ENCODE measurements around the gene PNPLA8. TPM values are rescaled to one million over a fixed set of nuclear protein-coding genes. Genes with fewer than 3 reads are reported as not detected.

PNPLA8 gene
- total RNA-seq, 1 donor from 2014 or later, result 27.4 TPM

DNA sequence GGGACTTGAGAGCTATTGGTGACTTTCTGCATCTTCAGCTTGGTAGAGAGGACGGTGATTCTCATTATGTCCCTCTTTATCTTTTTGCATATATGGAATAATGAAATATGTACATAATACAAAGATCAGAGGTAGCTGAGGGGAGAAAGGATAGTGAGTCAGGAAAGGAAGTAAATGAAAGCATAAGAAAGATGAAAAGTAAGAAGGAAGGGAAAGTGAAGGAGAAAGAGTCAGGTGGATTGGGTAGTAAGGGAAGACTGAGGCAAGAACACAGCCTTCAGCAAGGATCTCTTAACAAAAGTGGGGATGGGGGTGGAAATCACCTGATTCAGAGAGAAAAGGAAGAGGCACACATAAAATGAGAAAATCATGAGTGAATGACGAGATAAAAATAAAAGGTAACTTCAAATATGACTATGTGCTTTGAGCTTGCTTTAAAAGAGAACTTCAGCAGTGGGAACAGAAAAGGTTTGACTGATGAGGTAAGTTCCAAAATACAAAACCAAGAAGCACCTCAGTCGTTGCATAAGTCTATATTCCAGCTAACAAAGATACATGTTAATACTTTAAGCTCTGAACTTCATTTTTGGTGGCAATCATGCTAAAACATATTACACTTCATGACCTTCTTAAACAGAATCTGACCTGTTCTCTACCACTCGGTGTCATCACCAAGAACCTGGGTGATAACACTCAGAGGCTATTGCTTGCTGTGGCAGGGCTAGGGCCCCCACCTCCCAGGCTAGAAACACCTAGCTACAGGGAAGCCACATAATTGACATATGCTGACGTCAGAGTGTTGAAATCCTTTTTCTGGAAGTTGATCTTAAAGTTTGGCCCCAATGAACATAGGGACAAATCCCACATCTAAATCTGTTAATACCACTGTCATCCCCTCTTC lies 102.6 kb downstream of the PNPLA8 start:
- no peak for ATAC-seq
- TF ChIP-seq, protein P1, sequence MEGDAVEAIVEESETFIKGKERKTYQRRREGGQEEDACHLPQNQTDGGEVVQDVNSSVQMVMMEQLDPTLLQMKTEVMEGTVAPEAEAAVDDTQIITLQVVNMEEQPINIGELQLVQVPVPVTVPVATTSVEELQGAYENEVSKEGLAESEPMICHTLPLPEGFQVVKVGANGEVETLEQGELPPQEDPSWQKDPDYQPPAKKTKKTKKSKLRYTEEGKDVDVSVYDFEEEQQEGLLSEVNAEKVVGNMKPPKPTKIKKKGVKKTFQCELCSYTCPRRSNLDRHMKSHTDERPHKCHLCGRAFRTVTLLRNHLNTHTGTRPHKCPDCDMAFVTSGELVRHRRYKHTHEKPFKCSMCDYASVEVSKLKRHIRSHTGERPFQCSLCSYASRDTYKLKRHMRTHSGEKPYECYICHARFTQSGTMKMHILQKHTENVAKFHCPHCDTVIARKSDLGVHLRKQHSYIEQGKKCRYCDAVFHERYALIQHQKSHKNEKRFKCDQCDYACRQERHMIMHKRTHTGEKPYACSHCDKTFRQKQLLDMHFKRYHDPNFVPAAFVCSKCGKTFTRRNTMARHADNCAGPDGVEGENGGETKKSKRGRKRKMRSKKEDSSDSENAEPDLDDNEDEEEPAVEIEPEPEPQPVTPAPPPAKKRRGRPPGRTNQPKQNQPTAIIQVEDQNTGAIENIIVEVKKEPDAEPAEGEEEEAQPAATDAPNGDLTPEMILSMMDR (IDR thresholded peaks at IDR 0.05), result no peak
- Histone ChIP-seq H3K4me1 (no peaks in the 10 kb centered on the region), H3K36me3 (no peaks in the 10 kb centered on the region), H3K4me3 (no peak overlapping the region), H3K27me3 (no peaks in the 10 kb centered on the region), H3K27ac (no peak overlapping the region), H3K9me3 (no peaks in the 10 kb centered on the region)
- DNase-seq, result no peak
- intact Hi-C loops (cut with DNase I), result no loop called here

DNA sequence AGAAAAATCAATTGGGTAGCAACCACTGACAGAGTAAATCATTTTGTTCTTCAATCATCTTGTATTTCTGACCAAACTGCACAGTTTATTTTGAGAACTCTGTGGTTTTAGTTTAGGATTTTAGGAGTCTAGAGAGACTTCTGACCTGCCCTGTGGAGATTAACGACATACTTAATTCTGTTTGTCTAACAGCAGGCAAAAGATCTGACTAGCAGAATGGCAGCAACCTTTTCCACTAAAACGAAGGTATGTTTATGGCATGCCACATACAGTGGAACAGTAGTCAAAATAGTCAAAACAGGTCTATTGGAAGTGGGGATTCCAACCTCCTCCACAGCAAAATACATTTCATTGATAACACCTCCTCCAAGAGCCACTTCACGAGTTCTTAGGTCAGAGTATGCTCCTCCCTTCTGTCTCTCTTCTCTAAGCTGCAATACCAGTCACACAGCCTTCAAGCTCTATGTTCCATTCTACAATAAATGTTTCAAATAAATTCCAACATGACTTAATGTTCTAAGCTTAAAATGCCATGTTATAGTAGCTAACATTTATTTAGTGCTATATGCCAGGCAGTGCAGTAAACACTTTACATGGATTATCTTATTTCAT lies 104.1 kb downstream of the PNPLA8 start:
- ATAC-seq (no peak), DNase-seq (no peak)
- no peak overlapping the region for H3K27ac ChIP-seq
- no peak overlapping the region for H3K4me3 ChIP-seq
- intact Hi-C loops (cut with DNase I), result no loop called here
- no peaks in the 10 kb centered on the region for H3K9me3 ChIP-seq
- H3K36me3 ChIP-seq, result no peaks in the 10 kb centered on the region
- no peaks in the 10 kb centered on the region for H3K4me1 ChIP-seq
- TF ChIP-seq, protein P1 (IDR thresholded peaks at IDR 0.05), result no peak
- no peaks in the 10 kb centered on the region for H3K27me3 ChIP-seq

Other genes with a start within 250 kb of the PNPLA8 start
- gene NRCAM, start 69.7 kb downstream of the PNPLA8 start, total RNA-seq, result 2.0 TPM
- 26.3 TPM for gene THAP5, start 43.6 kb upstream of the PNPLA8 start, total RNA-seq
- gene DNAJB9, start 43.7 kb upstream of the PNPLA8 start, total RNA-seq, result 36.5 TPM

Data from upper lobe of right lung (tissue), 1 donor.